ENCODE results near the gene GPT2.
A peak's percentile ranks its signal among the peaks of the same experiment; 100 is the strongest.

The GPT2 gene

GRCh38 chr16:46923513-46924295 is 39.5 kb downstream of the GPT2 start:
- no peak overlapping the region for H3K27ac ChIP-seq
- no peak for DNase-seq (ENCODE audit: low spot score)
- TF ChIP-seq CTCF (conservative IDR thresholded peaks at IDR 0.05; ENCODE audit: low read depth) = no peak
- POLR2A ChIA-PET (ENCODE audit: low non-redundant PET) = no interaction called here
- CTCF ChIA-PET = interaction anchor here (0.9 to 1.6 kb wide), 2 partner anchors 70 to 1234 kb away, joined by 3 to 5 read pairs; no protein-coding TSS in a partner anchor

GRCh38 chr16:46924402-46924801 is 40.2 kb downstream of the GPT2 start:
- DNase-seq (ENCODE audit: low spot score) = no peak
- TF ChIP-seq CTCF (conservative IDR thresholded peaks at IDR 0.05; ENCODE audit: low read depth) = no peak
- no peak overlapping the region for H3K27ac ChIP-seq
- ChIA-PET CTCF (no interaction called here), POLR2A (ENCODE audit: low non-redundant PET) (no interaction called here)

- no peak for DNase-seq (ENCODE audit: low spot score)
- CTCF ChIA-PET = interaction anchor here (0.6 to 0.9 kb wide), 2 partner anchors 9 to 18 kb away, joined by 3 read pairs; no protein-coding TSS in a partner anchor
- POLR2A ChIA-PET (ENCODE audit: low non-redundant PET) = no interaction called here
- H3K27ac ChIP-seq = peak overlapping the region; percentile 32; the same call in 1 of the 2 replicates
- no peak for TF ChIP-seq CTCF (conservative IDR thresholded peaks at IDR 0.05; ENCODE audit: low read depth)
Observed at GRCh38 chr16:46926470-46927225, 42.5 kb downstream of the GPT2 start.

- peak overlapping the region; percentile 32 for H3K27ac ChIP-seq
- ChIA-PET POLR2A (ENCODE audit: low non-redundant PET) (no interaction called here), CTCF (interaction anchor here (0.7 kb wide), 1 partner anchor 1128 kb away, joined by 3 read pairs; no protein-coding TSS in a partner anchor)
- no peak for DNase-seq (ENCODE audit: low spot score)
- no peak for TF ChIP-seq CTCF (conservative IDR thresholded peaks at IDR 0.05; ENCODE audit: low read depth)
Observed at GRCh38 chr16:46927273-46927672, 43.1 kb downstream of the GPT2 start.

- no peak for TF ChIP-seq CTCF (conservative IDR thresholded peaks at IDR 0.05; ENCODE audit: low read depth)
- H3K27ac ChIP-seq = peak overlapping the region; percentile 32; the same call in 1 of the 2 replicates
- no peak for DNase-seq (ENCODE audit: low spot score)
- CTCF ChIA-PET = interaction anchor here (0.6 to 2.7 kb wide), 4 partner anchors 9 to 102 kb away, joined by 4 to 16 read pairs (median 8); no protein-coding TSS in a partner anchor
- POLR2A ChIA-PET (ENCODE audit: low non-redundant PET) = no interaction called here
Observed at GRCh38 chr16:46928811-46929210, 44.6 kb downstream of the GPT2 start.

Data from RWPE1 (cell line).